Measurements from ENCODE around the gene SERPINB7.

DNA sequence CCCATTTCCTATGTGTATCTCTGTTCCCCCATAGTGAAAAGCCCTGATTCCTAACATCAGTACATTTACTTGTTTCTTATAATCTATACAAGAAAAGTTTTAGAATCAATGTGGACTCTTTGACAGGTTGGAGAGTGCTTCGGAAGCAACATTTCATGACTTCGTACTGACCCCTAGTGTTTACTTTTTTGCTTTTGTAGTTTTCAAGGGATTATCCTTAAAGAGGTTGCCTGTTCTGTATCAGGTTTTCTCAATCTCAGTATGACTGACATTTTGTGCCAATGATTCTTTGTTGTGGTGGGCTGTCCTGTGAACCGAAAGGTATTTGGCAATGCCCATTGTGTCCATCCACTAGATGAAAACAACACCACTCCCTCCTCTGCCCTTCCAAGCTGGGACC lies 69.0 kb downstream of the SERPINB7 start:
- TF ChIP-seq SUZ12 (IDR thresholded peaks at IDR 0.05; ENCODE audit: extremely low read depth, insufficient read depth, insufficient read length) (no peak), YY1 (IDR thresholded peaks at IDR 0.05; ENCODE audit: insufficient read depth, insufficient read length) (no peak)

All from NT2/D1 (cell line).